ENCODE measurements around the gene BMERB1. TPM values are rescaled to one million over a fixed set of nuclear protein-coding genes. Genes with fewer than 3 reads are reported as not detected.
A peak's percentile ranks its signal among the peaks of the same experiment; 100 is the strongest.

BMERB1 gene
- total and polyA plus RNA-seq, 9 of the 15 experiments (the other 6 are each of a cell fraction or from before 2014, with no cell fraction given): 0.29 to 2.9 (median 0.94) TPM

DNA sequence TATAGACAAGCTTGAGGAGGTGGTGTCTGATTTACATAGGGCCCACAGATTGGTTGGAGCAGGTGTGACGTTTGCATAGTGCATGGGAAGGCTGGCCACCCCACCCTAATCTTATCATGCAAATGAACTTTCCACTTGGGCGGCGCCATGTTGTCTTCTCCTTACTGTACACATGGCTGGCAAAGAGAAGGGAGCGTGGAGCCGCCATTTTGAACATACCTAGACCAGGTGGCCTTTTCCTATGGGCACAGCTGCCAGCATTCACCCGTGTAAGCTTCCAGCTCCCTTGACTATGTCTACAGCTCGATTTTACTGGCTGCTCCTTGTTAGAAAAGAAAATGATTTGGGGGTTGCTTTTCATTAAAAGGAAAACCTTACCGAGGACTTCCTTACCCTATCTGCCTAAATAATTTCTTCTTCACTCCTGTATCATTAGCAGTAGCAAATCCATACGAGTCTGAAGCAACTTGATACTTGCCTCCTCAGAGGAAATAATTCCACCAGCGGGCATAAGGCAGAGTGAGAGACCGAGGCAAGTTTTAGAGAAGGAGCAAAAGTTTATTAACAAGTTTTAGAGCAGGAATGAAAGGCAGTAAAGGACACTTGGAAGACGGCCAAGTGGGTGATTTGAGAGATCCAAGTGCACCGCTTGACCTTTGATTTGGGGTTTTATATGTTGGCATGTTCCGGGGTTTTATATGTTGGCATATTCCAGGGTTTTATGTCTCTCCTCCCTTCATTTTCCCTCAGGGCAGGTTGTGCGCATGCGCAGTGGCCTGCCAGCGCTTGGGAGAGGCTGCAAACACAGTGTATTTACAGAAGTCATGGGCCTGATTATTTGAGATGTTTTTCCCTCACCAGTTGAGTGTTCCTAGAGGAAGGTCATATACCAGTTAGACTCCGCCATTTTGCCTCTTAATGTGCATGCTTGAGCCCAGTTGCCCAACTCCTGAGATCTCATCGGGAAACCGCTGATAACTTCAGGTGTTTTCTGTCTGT, 142.9 kb downstream of the BMERB1 start (continued):
- 0 out of 2 replicates have a peak, but pooled peaks have one; percentile 28 for TF ChIP-seq HMG20B (CRISPR knock-in tag; IDR thresholded peaks at IDR 0.05)
- TF ChIP-seq MCM7 (IDR thresholded peaks at IDR 0.05): no peak
- TF ChIP-seq PML (IDR thresholded peaks at IDR 0.05; ENCODE audit: low read length): no peak
- TF ChIP-seq, protein P1, sequence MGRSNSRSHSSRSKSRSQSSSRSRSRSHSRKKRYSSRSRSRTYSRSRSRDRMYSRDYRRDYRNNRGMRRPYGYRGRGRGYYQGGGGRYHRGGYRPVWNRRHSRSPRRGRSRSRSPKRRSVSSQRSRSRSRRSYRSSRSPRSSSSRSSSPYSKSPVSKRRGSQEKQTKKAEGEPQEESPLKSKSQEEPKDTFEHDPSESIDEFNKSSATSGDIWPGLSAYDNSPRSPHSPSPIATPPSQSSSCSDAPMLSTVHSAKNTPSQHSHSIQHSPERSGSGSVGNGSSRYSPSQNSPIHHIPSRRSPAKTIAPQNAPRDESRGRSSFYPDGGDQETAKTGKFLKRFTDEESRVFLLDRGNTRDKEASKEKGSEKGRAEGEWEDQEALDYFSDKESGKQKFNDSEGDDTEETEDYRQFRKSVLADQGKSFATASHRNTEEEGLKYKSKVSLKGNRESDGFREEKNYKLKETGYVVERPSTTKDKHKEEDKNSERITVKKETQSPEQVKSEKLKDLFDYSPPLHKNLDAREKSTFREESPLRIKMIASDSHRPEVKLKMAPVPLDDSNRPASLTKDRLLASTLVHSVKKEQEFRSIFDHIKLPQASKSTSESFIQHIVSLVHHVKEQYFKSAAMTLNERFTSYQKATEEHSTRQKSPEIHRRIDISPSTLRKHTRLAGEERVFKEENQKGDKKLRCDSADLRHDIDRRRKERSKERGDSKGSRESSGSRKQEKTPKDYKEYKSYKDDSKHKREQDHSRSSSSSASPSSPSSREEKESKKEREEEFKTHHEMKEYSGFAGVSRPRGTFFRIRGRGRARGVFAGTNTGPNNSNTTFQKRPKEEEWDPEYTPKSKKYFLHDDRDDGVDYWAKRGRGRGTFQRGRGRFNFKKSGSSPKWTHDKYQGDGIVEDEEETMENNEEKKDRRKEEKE (IDR thresholded peaks at IDR 0.05; ENCODE audit: borderline replicate concordance in 1 of 2, control insufficient read depth in 1 of 2, low read depth in 2 of 2, low read length in 1 of 2): peak in 1 of 2 experiments; percentile 47; a peak in 1 of 4 replicates
- peak; percentile 37; the same call in 1 of the 2 replicates for TF ChIP-seq TEAD2 (tag; IDR thresholded peaks at IDR 0.05)
- TF ChIP-seq POLR3G (IDR thresholded peaks at IDR 0.05; ENCODE audit: extremely low read depth, insufficient read length, insufficient replicate concordance): no peak
- TF ChIP-seq MGA (IDR thresholded peaks at IDR 0.05): peak; percentile 76
- peak; percentile 21; the same call in 1 of the 2 replicates for TF ChIP-seq PYGO2 (tag; IDR thresholded peaks at IDR 0.05)
- TF ChIP-seq JUN (IDR thresholded peaks at IDR 0.05; ENCODE audit: borderline replicate concordance, low read depth, low read length): 0 out of 2 replicates have a peak, but pooled peaks have one; percentile 35
- no peak for TF ChIP-seq JUN (CRISPR knock-in tag; IDR thresholded peaks at IDR 0.05; ENCODE audit: borderline replicate concordance)

All from K562 (cell line).